Right lobe of liver (tissue), 4 donors: ENCODE measurements around the gene THRAP3.

Experiments
- CTCF ChIP-seq, 4 donors: fragments of 200-600 bp in 3 of 4; fragments of 450-650 bp in 1 of 4; IDR thresholded peaks; one replicate each; pipeline versions ENCODE4 v1.5.1 to v1.8.0; 2016 to 2022; ENCODE audit warnings: antibody characterized with exemption in 4 of 4, mild to moderate bottlenecking in 2 of 4
- POLR2A ChIP-seq: fragments of 450-650 bp; IDR thresholded peaks from one replicate; pipeline ENCODE4 v1.6.1; 2017; ENCODE audit warnings: antibody characterized with exemption, mild to moderate bottlenecking
- donor health status: DM: no; HTN: no; CAD: no.
- donor health status: DM: no; HTN: no; CAD: no.
- donor health status: DM: no; HTN: yes; CAD: no.

- TF ChIP-seq CTCF (IDR thresholded peaks at IDR 0.05) (no peak), POLR2A (no peak)
These were observed 119.6 kb downstream of the THRAP3 start for GRCh38 chr1:36343651-36344394.
